Stimulated activated CD4-positive, alpha-beta T cell treated with anti-CD3 and anti-CD28 coated beads, Interleukin-12 subunit alpha, Interleukin-12 subunit beta, amount 100 ng/mL, for 24 hours (primary cell): ENCODE data around the gene NSMCE1.
"Not testable (repeated sequence)": the region's sequence is repeated elsewhere in the genome, so short reads cannot be mapped to it uniquely, and the experiment has no call there.

Experiments used
- DNase-seq, 2 experiments: peaks; one replicate each; pipeline ENCODE4 v3.0.0-alpha.2; 2020; ENCODE audit warnings: low read depth in 2 of 2

The NSMCE1 gene

GRCh38 chr16:27216297-27216885 is 52.2 kb downstream of the NSMCE1 start:
- no peak for DNase-seq

- no peak for DNase-seq
These were observed 52.9 kb downstream of the NSMCE1 start for GRCh38 chr16:27215660-27216059.

GRCh38 chr16:27214084-27214961 is 54.2 kb downstream of the NSMCE1 start:
- DNase-seq = no peak

GRCh38 chr16:27211026-27211425 is 57.5 kb downstream of the NSMCE1 start:
- DNase-seq = no peak

GRCh38 chr16:27210174-27210573 is 58.4 kb downstream of the NSMCE1 start:
- no peak for DNase-seq

GRCh38 chr16:27209591-27209990 is 59.0 kb downstream of the NSMCE1 start:
- DNase-seq = no peak

GRCh38 chr16:27208796-27209195 is 59.8 kb downstream of the NSMCE1 start:
- DNase-seq = no peak

GRCh38 chr16:27208081-27208680 is 60.4 kb downstream of the NSMCE1 start:
- no peak for DNase-seq

- not testable (repeated sequence) for DNase-seq
These were observed 61.5 kb downstream of the NSMCE1 start for GRCh38 chr16:27207121-27207520.

- DNase-seq = no peak
These were observed 63.0 kb downstream of the NSMCE1 start for GRCh38 chr16:27205423-27206065.

GRCh38 chr16:27204312-27204915 is 64.2 kb downstream of the NSMCE1 start:
- DNase-seq = no peak

- peak; percentile 98 to 99 for DNase-seq
These were observed 64.9 kb downstream of the NSMCE1 start, which contains the start of gene KDM8 for GRCh38 chr16:27203507-27204311. TSS of gene KDM8 (plus strand) at chr16:27203526. CDS start at chr16:27210124, 6,598 bp downstream.

GRCh38 chr16:27202923-27203506 is 65.6 kb downstream of the NSMCE1 start:
- peak in 1 of 2 experiments; percentile 89 for DNase-seq

- DNase-seq = not testable (repeated sequence)
These were observed 67.7 kb downstream of the NSMCE1 start for GRCh38 chr16:27200914-27201313.

- no peak for DNase-seq
These were observed 68.8 kb downstream of the NSMCE1 start for GRCh38 chr16:27199736-27200135.

GRCh38 chr16:27199235-27199586 is 69.4 kb downstream of the NSMCE1 start:
- DNase-seq = no peak

- DNase-seq = no peak
These were observed 69.9 kb downstream of the NSMCE1 start for GRCh38 chr16:27198451-27199234.

GRCh38 chr16:27197004-27197403 is 71.6 kb downstream of the NSMCE1 start:
- DNase-seq = no peak

GRCh38 chr16:27195941-27196595 is 72.5 kb downstream of the NSMCE1 start:
- no peak for DNase-seq
